GM19324 (cell line): Measurements from ENCODE around the gene ADGRF1.
"Not testable (repeated sequence)": the region's sequence is repeated elsewhere in the genome, so short reads cannot be mapped to it uniquely, and the experiment has no call there.

Source experiments
- ATAC-seq: cut with Tn5 transposase; IDR thresholded peaks from one replicate; pipeline ENCODE4 v1.9.1; 2021; ENCODE audit warnings: mild to moderate bottlenecking, moderate library complexity; ENCODE audit not compliant: unreplicated experiment, low FRiP score

ADGRF1 gene

GRCh38 chr6:47026679-47027078, 15.5 kb downstream of the ADGRF1 start:
- ATAC-seq: no peak

- no peak for ATAC-seq
Observed at GRCh38 chr6:47023573-47023972, 18.6 kb downstream of the ADGRF1 start.

- ATAC-seq: no peak
Observed at GRCh38 chr6:47022191-47022590, 19.9 kb downstream of the ADGRF1 start.

GRCh38 chr6:47019941-47020340, 22.2 kb downstream of the ADGRF1 start:
- no peak for ATAC-seq

- no peak for ATAC-seq
Observed at GRCh38 chr6:47016909-47017308, 25.2 kb downstream of the ADGRF1 start.

- no peak for ATAC-seq
Observed at GRCh38 chr6:47016261-47016660, 25.9 kb downstream of the ADGRF1 start.

- ATAC-seq: no peak
Observed at GRCh38 chr6:47014401-47014800, 27.7 kb downstream of the ADGRF1 start.

- ATAC-seq: no peak
Observed at GRCh38 chr6:47009583-47009982, 32.5 kb downstream of the ADGRF1 start.

- ATAC-seq: no peak
Observed at GRCh38 chr6:47008397-47008763, 33.8 kb downstream of the ADGRF1 start.

- ATAC-seq: no peak
Observed at GRCh38 chr6:47007657-47008396, 34.3 kb downstream of the ADGRF1 start.

GRCh38 chr6:47005486-47005885, 36.6 kb downstream of the ADGRF1 start:
- no peak for ATAC-seq

GRCh38 chr6:47004463-47004862, 37.7 kb downstream of the ADGRF1 start:
- no peak for ATAC-seq

GRCh38 chr6:47000842-47001241, 41.3 kb downstream of the ADGRF1 start:
- ATAC-seq: no peak

- no peak for ATAC-seq
Observed at GRCh38 chr6:46998436-46999017, 43.6 kb downstream of the ADGRF1 start.

GRCh38 chr6:46997646-46998045, 44.5 kb downstream of the ADGRF1 start:
- ATAC-seq: no peak

- no peak for ATAC-seq
Observed at GRCh38 chr6:46996860-46997641, 45.1 kb downstream of the ADGRF1 start.

GRCh38 chr6:46994933-46995332, 47.2 kb downstream of the ADGRF1 start:
- no peak for ATAC-seq

- ATAC-seq: no peak
Observed at GRCh38 chr6:46993846-46994245, 48.3 kb downstream of the ADGRF1 start.

GRCh38 chr6:46992391-46992790, 49.7 kb downstream of the ADGRF1 start:
- ATAC-seq: not testable (repeated sequence)

GRCh38 chr6:46990818-46991510, 51.2 kb downstream of the ADGRF1 start:
- ATAC-seq: not testable (repeated sequence)

- ATAC-seq: no peak
Observed at GRCh38 chr6:46990031-46990644, 52.0 kb downstream of the ADGRF1 start.
